Left lung (tissue), 10 donors: ENCODE results near the gene RASAL1. TPM values are rescaled to one million over a fixed set of nuclear protein-coding genes. Genes with fewer than 3 reads are reported as not detected.

Experiments used
- ATAC-seq: fragments of 200-7000 bp; cut with Tn5 transposase; one replicate; pipeline ENCODE4 v1.9.1; 2020; ENCODE audit warnings: moderate library complexity
- DNase-seq, 4 donors: peaks; one replicate each; pipeline ENCODE4 v3.0.0-alpha.2; 2013 to 2020
- H3K27ac ChIP-seq, 2 donors: fragments of 200-600 bp; sonication (generic) in 1 of 2; one replicate each; pipeline versions ENCODE4 v1.5.0 to v1.8.0; 2020 to 2021
- H3K27me3 ChIP-seq, 2 donors: fragments of 200-600 bp; sonication (generic) in 1 of 2; one replicate each; pipeline versions ENCODE4 v1.5.0 to v1.8.0; 2020 to 2021
- H3K36me3 ChIP-seq, 2 donors: fragments of 200-600 bp; sonication (generic) in 1 of 2; one replicate each; pipeline versions ENCODE4 v1.5.0 to v1.8.0; 2020 to 2021
- H3K4me1 ChIP-seq, 2 donors: fragments of 200-600 bp; one replicate each; pipeline ENCODE4 v1.8.0; 2021
- H3K4me3 ChIP-seq, 2 donors: fragments of 200-600 bp; sonication (generic) in 1 of 2; one replicate each; pipeline versions ENCODE4 v1.5.0 to v1.8.0; 2020 to 2021; ENCODE audit warnings: mild to moderate bottlenecking in 1 of 2
- H3K9me3 ChIP-seq, 2 donors: fragments of 200-600 bp; sonication (generic) in 1 of 2; one replicate each; pipeline versions ENCODE4 v1.5.0 to v1.8.0; 2020 to 2021
- CTCF ChIP-seq, 2 donors: fragments of 200-600 bp; sonication (generic) in 1 of 2; IDR thresholded peaks; one replicate each; pipeline versions ENCODE4 v1.5.0 to v1.8.0; 2021; ENCODE audit warnings: antibody characterized with exemption in 2 of 2
- intact Hi-C, 2 donors: fragments of 100-400 bp; cut with DNase I; formaldehyde crosslinking; loops; one replicate each; pipeline versions ENCODE4 v1.11.2 to v1.14.2; 2022
- polyA plus RNA-seq, 6 donors: library from polyadenylated mRNA; unstranded; fragments of 120-200 nt; gene quantifications; one replicate each; pipeline ENCODE4 v1.2.1, GENCODE V29; 2013; ENCODE audit not compliant: insufficient read length in 6 of 6
- total RNA-seq, 2 donors: library from RNA; stranded (reverse); fragmentation: NEBNext Ultra II Directional; extraction: Animal tissue kit (Norgen Biotek cat#: 25700); gene quantifications; one replicate each; pipeline ENCODE4 v1.2.1, GENCODE V29; 2021
- donor health status: DM: no; HTN: yes; CAD: no.
- donor health status: DM: no; HTN: no; CAD: no.

The RASAL1 gene
- total and polyA plus RNA-seq, 8 donors, result 0.16 to 0.46 (median 0.24) TPM

GRCh38 chr12:113138826-113139225, 3.3 kb upstream of the RASAL1 start:
- ATAC-seq, result no peak
- no peak for TF ChIP-seq CTCF (IDR thresholded peaks at IDR 0.05)
- Histone ChIP-seq H3K4me3 (no peak overlapping the region), H3K27ac (no peak overlapping the region), H3K9me3 (no peaks in the 10 kb centered on the region), H3K36me3 (no peaks in the 10 kb centered on the region), H3K4me1 (peaks cover 0 to 23% of the 10 kb centered on the region in 2 donors), H3K27me3 (peaks cover 0 to 55% of the 10 kb centered on the region in 2 donors)
- DNase-seq, result no peak
- intact Hi-C loops, result no loop called here

GRCh38 chr12:113137861-113138783, 2.6 kb upstream of the RASAL1 start:
- peaks cover 0 to 18% of the 10 kb centered on the region in 2 donors for H3K4me1 ChIP-seq
- peaks cover 0 to 55% of the 10 kb centered on the region in 2 donors for H3K27me3 ChIP-seq
- no peak for ATAC-seq
- H3K27ac ChIP-seq, result no peak overlapping the region
- DNase-seq, result no peak
- H3K9me3 ChIP-seq, result no peaks in the 10 kb centered on the region
- intact Hi-C loops, result no loop called here
- H3K36me3 ChIP-seq, result no peaks in the 10 kb centered on the region
- TF ChIP-seq CTCF (IDR thresholded peaks at IDR 0.05), result no peak
- no peak overlapping the region for H3K4me3 ChIP-seq

GRCh38 chr12:113136990-113137511, 1.5 kb upstream of the RASAL1 start:
- intact Hi-C loops, result no loop called here
- no peak for TF ChIP-seq CTCF (IDR thresholded peaks at IDR 0.05)
- peak; percentile 39 for ATAC-seq

GRCh38 chr12:113136128-113136989, 798 bp upstream of the RASAL1 start:
- DNase-seq (no peak), ATAC-seq (peak; percentile 40)
- no peak for TF ChIP-seq CTCF (IDR thresholded peaks at IDR 0.05)
- Histone ChIP-seq H3K4me3 (no peak overlapping the region), H3K27me3 (peaks cover 0 to 51% of the 10 kb centered on the region in 2 donors), H3K36me3 (no peaks in the 10 kb centered on the region), H3K4me1 (peaks cover 0 to 9% of the 10 kb centered on the region in 2 donors), H3K27ac (no peak overlapping the region), H3K9me3 (no peaks in the 10 kb centered on the region)
- intact Hi-C loops, result no loop called here

More at GRCh38 chr12:113136990-113137511, 1.5 kb upstream of the RASAL1 start:
- Histone ChIP-seq H3K27me3 (peaks cover 0 to 51% of the 10 kb centered on the region in 2 donors), H3K4me1 (peaks cover 0 to 9% of the 10 kb centered on the region in 2 donors), H3K36me3 (no peaks in the 10 kb centered on the region), H3K9me3 (no peaks in the 10 kb centered on the region), H3K4me3 (no peak overlapping the region), H3K27ac (no peak overlapping the region)
- no peak for DNase-seq
